Globus pallidus (tissue), 1 donor: ENCODE data around the gene LAG3.
"Not testable (repeated sequence)": the region's sequence is repeated elsewhere in the genome, so short reads cannot be mapped to it uniquely, and the experiment has no call there.

Experiments
- DNase-seq: peaks from one replicate; pipeline ENCODE4 v3.0.0-alpha.2; 2015; ENCODE audit warnings: low spot score

Gene LAG3

GRCh38 chr12:6772331-6772695 is at the start of gene LAG3:
Gene LAG3 (plus strand): TSS chr12:6772520. CDS start chr12:6772853, 333 bp downstream.
- no peak for DNase-seq

DNA sequence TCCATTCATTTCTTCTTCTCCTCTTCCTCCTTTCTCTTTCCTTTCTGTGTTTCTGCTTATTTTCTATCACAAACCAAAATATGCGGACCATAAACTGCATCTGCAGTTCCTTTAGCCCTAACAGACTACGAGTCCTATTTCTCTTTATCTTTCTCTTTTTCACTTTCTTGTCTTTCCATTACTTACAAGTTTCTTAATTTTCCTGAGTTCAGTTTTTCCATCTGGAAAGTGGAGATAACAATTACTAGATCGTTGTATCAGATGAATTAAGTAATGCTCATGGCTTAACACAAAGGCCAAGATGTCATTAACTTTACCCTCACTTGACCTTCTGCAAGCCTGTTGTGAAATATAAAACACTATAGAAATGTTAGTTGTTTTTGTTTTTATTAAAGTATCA is 49.5 kb upstream of the LAG3 start:
- DNase-seq: no peak

DNA sequence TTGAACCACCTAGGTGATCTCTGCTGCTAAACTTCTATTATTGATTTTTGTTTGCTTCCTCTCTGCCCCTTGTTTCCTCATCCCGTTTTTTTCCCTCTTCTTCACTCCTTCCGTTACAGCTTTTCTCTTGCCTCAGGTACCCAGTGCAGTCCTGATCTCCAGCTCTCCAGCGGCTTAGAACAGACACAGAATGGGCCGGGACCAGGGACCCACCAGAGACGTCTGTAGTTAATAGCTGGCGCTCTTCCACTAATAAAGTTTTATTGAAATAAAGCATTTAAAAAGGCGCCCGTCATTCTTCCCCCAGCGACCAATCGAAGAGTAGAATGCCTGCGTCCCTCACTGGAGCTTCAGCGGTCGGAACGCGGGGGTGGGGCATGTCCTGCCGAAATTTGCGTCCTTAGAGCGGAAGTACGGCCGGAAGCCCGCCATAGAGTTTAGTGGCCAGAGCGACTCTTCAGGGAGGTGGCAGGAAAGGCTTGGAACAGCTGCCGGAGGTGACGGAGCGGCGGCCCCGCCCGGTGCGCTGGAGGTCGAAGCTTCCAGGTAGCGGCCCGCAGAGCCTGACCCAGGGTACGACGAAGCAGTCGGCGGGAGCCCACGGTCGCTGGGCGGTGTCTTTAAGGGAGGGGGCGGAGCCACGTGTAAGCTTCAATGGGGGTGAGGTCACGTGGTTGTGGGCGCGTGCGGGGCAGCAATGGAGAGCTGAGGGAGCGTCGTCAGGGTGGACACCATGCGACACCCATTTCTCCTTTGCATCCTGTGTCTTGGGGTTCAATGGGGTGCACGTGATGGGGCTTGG is 48.5 kb upstream of the LAG3 start, which contains the start of gene COPS7A:
TSS of gene COPS7A (plus strand) at position 440 of the 802 bp plus-strand sequence. CDS start 611 bp downstream, outside the sequence.
- DNase-seq: peak; percentile 99

GRCh38 chr12:6724409-6724797 is 47.9 kb upstream of the LAG3 start:
- no peak for DNase-seq

GRCh38 chr12:6725350-6725749 is 47.0 kb upstream of the LAG3 start:
- DNase-seq: no peak

DNA sequence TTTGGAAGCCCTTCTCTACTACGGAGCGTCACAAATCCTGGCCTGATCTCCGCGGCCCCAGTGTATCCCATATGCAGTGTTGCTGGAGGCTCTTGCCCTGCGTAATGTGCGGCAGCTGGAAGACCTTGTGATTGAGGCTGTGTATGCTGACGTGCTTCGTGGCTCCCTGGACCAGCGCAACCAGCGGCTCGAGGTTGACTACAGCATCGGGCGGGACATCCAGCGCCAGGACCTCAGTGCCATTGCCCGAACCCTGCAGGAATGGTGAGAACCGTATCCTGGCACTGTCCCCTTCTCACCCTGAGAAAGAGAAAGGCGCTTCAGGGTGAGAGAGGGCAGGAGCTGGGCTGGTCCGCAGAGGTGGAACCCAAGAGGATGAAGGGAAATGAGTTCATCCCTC is 43.1 kb upstream of the LAG3 start:
- no peak for DNase-seq

DNA sequence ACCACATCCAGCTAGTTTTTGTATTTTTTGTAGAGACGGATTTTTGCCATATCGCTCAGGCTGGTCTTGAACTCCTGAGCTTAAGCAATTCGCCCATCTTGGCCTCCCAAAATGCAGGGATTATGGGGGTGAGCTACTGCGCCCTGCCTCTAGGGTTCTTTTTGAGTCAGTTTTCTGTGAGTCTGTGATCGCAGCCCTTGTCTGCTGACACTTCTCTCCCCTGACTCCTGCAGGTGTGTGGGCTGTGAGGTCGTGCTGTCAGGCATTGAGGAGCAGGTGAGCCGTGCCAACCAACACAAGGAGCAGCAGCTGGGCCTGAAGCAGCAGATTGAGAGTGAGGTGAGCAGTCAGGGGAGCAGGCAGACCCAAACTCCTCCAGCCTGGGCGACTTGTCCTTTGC is 42.2 kb upstream of the LAG3 start:
- no peak for DNase-seq

GRCh38 chr12:6734506-6735387 is 37.6 kb upstream of the LAG3 start:
- DNase-seq: no peak

GRCh38 chr12:6735448-6736191 is 36.7 kb upstream of the LAG3 start:
- DNase-seq: peak; percentile 47

- no peak for DNase-seq
Measured at GRCh38 chr12:6736754-6737153, 35.6 kb upstream of the LAG3 start.

DNA sequence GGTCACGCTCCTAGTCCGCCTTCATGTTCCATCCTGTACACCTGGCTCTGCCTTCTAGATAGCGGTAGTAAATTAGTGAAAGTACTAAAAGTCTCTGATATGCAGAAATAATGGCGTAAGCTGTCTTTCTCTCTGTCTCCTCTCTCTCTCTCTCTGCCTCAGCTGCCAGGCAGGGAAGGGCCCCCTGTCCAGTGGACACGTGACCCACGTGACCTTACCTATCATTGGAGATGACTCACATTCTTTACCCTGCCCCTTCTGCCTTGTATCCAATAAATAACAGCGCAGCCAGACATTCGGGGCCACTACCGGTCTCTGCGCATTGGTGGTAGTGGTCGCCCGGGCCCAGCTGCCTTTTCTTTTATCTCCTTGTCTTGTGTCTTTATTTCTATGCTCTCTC is 30.2 kb upstream of the LAG3 start:
- DNase-seq: not testable (repeated sequence)

DNA sequence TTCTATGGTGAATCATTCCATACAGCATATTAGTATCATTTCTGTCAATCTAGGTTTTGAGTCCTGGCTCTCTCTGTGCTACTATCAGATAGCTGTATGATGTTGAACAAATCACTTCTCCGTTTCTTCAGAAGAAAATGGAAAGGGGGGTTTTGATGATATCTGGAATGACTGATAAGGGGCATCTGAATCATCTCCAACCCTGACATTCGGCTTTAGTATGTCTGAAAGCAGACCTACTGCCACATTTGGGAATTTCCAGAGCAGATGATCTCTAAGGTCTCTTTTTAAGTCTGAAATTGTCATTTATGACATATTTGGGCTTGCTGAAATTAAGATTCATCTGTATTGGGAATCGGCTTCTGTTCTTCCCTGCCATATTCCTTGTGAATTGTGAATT is 29.5 kb upstream of the LAG3 start:
- DNase-seq: no peak

DNA sequence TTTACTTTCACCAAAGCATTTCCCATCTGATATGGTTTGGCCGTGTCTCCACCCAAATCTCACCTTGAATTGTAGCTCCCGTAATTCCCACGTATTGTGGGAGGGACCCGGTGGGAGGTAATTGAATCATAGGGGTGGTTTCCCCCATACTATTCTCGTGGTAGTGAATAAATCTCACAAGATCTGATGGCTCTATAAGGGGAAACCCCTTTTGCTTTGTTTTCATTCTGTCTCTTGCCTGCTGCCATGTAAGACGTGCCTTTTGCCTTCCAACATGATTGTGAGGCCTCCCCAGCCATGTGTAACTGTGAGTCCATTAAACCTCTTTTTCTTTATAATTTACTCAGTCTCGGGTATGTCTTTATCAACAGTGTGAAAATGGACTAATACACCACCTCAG is 29.0 kb upstream of the LAG3 start:
- DNase-seq: not testable (repeated sequence)

DNA sequence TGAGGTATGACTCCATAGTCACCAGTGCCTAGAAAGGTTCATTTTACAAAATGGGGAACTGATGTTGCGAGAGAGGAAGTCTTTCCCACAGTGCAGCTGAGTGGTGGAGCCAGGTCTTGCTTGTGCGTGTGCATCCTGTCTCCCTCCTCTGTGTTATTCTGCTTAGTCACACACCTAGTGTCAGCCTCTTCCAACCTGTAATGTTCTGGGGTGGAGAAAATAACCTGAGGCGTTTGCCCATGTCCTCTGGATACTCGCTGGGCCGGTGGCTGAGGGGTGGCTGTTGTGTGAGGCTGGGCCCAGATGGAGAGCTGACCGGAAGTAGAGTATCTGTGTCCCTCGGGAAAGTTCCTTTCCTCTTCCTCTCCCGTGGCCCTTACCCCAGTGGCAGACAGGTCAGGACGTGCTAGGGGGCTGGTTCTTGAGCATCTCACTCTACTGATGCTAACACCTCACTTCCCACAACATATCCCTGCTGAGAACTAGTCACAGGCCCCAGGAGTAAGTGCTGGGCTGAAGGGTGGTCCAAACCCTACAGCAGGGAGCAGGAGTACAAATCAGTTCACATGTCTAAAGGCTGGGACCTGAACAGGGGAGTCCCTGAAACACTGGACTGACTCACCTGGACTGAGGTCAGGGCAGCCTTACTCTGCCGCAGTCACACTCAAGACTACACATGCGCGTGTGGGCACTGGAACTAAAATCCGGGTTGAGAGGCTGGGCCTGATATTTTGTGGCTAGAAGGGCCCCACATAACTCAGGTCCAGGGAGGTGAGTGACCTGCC is 26.4 kb upstream of the LAG3 start:
- DNase-seq: no peak

GRCh38 chr12:6747216-6747615 is 25.1 kb upstream of the LAG3 start:
- DNase-seq: no peak

DNA sequence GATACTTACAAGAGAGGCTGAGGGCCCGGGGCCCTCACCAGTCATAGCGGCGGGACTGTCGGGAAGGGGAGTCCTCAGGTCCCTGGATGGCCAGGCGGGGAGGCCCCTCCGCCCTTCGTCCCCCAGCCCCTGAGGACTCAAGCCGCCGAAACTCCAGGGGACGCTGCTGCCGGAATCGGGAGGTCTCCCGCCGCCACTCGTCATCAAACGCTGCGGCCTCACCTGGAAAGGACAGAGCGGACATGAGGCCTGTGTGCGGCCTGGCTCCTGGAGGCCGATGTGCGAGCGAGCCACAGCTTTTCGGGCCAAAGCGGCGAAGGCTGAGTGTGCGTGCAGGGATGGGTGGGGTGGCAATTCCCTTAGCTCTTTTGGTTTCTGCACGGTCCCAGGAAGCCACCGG is 23.6 kb upstream of the LAG3 start:
- DNase-seq: no peak

- DNase-seq: no peak
Measured at GRCh38 chr12:6750506-6750905, 21.8 kb upstream of the LAG3 start.

DNA sequence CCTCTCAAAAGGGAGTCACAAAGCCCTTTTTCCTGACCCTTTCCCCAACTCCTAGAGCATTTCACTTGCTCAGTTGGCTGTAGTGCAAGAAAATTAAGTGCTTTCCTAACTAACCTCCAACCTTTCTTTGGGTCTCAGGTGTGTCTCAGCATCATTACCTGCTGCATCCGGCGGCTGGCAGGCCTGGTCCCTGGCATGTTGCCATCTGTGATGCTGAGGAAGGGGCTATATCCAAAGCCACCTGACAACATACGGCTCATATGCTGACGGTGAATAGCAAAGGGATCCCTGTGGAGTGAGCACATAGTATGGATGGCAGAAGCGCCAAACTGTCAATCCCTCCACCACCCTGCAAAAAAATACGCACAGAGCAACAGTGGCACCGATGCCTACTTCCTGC is 20.6 kb upstream of the LAG3 start:
- no peak for DNase-seq

- DNase-seq: no peak
Measured at GRCh38 chr12:6752167-6752920, 20.0 kb upstream of the LAG3 start.

- DNase-seq: peak; percentile 98
Measured at GRCh38 chr12:6752921-6753771, 19.2 kb upstream of the LAG3 start, which contains the start of gene MLF2. Gene MLF2 (minus strand): TSS chr12:6753141. CDS start chr12:6752334, 807 bp downstream.
